CD14-positive monocyte (primary cell): ENCODE data around the gene ANGPTL8. TPM values are rescaled to one million over a fixed set of nuclear protein-coding genes. Genes with fewer than 3 reads are reported as not detected.

Source experiments
- DNase-seq, 3 donors: peaks; one replicate each; pipeline ENCODE4 v3.0.0-alpha.2; 2011 to 2022
- H2AFZ ChIP-seq: 2 replicates; pipeline ENCODE4 v1.6.0; 2012; ENCODE audit warnings: mild to moderate bottlenecking, low read depth, low read length, inconsistent platforms; ENCODE audit not compliant: insufficient read depth, poor library complexity, severe bottlenecking
- H3K27ac ChIP-seq, 2 donors: 1 replicate in 1 of 2; 2 replicates in 1 of 2; pipeline ENCODE4 v1.5.1; 2012 to 2013; ENCODE audit warnings: low read length in 2 of 2, control low read depth in 1 of 2, inconsistent platforms in 1 of 2, low read depth in 1 of 2, mild to moderate bottlenecking in 1 of 2
- H3K27me3 ChIP-seq, 2 donors: one replicate each; pipeline versions ENCODE4 v1.6.0 to v1.6.1; 2011 to 2013; ENCODE audit warnings: low read length in 2 of 2; ENCODE audit not compliant: control insufficient read depth in 2 of 2, insufficient read depth in 2 of 2
- H3K36me3 ChIP-seq, 2 donors: replicated peaks in 1 of 2; 1 replicate in 1 of 2; 2 replicates in 1 of 2; pipeline versions ENCODE4 v1.5.1 to v1.6.1; 2012 to 2013; ENCODE audit warnings: low read length in 2 of 2, control low read depth in 1 of 2, inconsistent platforms in 1 of 2, mild to moderate bottlenecking in 1 of 2; ENCODE audit not compliant: insufficient read depth in 2 of 2, control insufficient read depth in 1 of 2
- H3K4me1 ChIP-seq, 2 donors: 1 replicate in 1 of 2; 2 replicates in 1 of 2; pipeline versions ENCODE4 v1.5.1 to v1.6.1; 2012 to 2013; ENCODE audit warnings: low read length in 2 of 2, control low read depth in 1 of 2, inconsistent platforms in 1 of 2, mild to moderate bottlenecking in 1 of 2, moderate library complexity in 1 of 2; ENCODE audit not compliant: insufficient read depth in 2 of 2, control insufficient read depth in 1 of 2
- H3K4me2 ChIP-seq: replicated peaks from 2 replicates; pipeline ENCODE3; 2012; ENCODE audit warnings: low read length, moderate library complexity, mild to moderate bottlenecking; ENCODE audit not compliant: poor library complexity, severe bottlenecking; ENCODE audit errors: extremely low read depth
- H3K4me3 ChIP-seq, 3 experiments: fragments of 200-600 bp in 1 of 3; sonication (generic) in 1 of 3; replicated peaks in 1 of 3; 1 replicate in 2 of 3; 2 replicates in 1 of 3; pipeline ENCODE4 v1.5.1; 2011 to 2013; ENCODE audit warnings: low read length in 3 of 3, mild to moderate bottlenecking in 3 of 3, control low read depth in 2 of 3, low read depth in 2 of 3, inconsistent platforms in 1 of 3, moderate library complexity in 1 of 3
- H3K79me2 ChIP-seq: 2 replicates; pipeline ENCODE4 v1.6.0; 2012; ENCODE audit warnings: mild to moderate bottlenecking, control low read depth, inconsistent platforms, low read length, moderate library complexity; ENCODE audit not compliant: insufficient read depth
- H3K9ac ChIP-seq: 2 replicates; pipeline ENCODE4 v1.6.0; 2017; ENCODE audit warnings: low read length, mild to moderate bottlenecking; ENCODE audit not compliant: insufficient read depth, poor library complexity, severe bottlenecking
- H3K9me3 ChIP-seq, 2 donors: replicated peaks in 1 of 2; 1 replicate in 1 of 2; 2 replicates in 1 of 2; pipeline versions ENCODE4 v1.5.1 to v1.6.1; 2012 to 2013; ENCODE audit warnings: low read length in 2 of 2, control low read depth in 1 of 2; ENCODE audit not compliant: control insufficient read depth in 1 of 2, insufficient read depth in 1 of 2
- H4K20me1 ChIP-seq: 2 replicates; pipeline ENCODE4 v1.6.0; 2012; ENCODE audit warnings: mild to moderate bottlenecking, low read length, control low read depth, moderate library complexity; ENCODE audit not compliant: insufficient read depth
- H3K27ac Mint-ChIP-seq, 7 donors: one replicate each; pipeline ENCODE4 v1.8.0; 2020; ENCODE audit warnings: mild to moderate bottlenecking in 7 of 7, mixed read lengths in 7 of 7, moderate library complexity in 6 of 7, inconsistent platforms in 2 of 7
- H3K27me3 Mint-ChIP-seq, 3 donors: one replicate each; pipeline ENCODE4 v1.8.0; 2021 to 2022; ENCODE audit warnings: low read depth in 3 of 3, mild to moderate bottlenecking in 3 of 3, mixed read lengths in 3 of 3, moderate library complexity in 3 of 3, inconsistent platforms in 1 of 3
- H3K36me3 Mint-ChIP-seq, 2 donors: one replicate each; pipeline ENCODE4 v1.8.0; 2020; ENCODE audit warnings: mixed read lengths in 2 of 2, inconsistent platforms in 1 of 2, mild to moderate bottlenecking in 1 of 2
- H3K4me1 Mint-ChIP-seq: one replicate; pipeline ENCODE4 v1.8.0; 2020; ENCODE audit warnings: mild to moderate bottlenecking, mixed read lengths
- H3K4me3 Mint-ChIP-seq, 2 donors: one replicate each; pipeline ENCODE4 v1.8.0; 2020; ENCODE audit warnings: mild to moderate bottlenecking in 2 of 2, mixed read lengths in 2 of 2, moderate library complexity in 1 of 2
- H3K9me3 Mint-ChIP-seq, 7 donors: one replicate each; pipeline ENCODE4 v1.8.0; 2020 to 2022; ENCODE audit warnings: mixed read lengths in 7 of 7, mild to moderate bottlenecking in 6 of 7, moderate library complexity in 6 of 7, inconsistent platforms in 2 of 7
- WGBS: methylation state at CpG from one replicate; pipeline ENCODE4 v1.1.5; 2013; ENCODE audit warnings: missing lambda C conversion rate; ENCODE audit not compliant: insufficient coverage; 5-methylcytosine and 5-hydroxymethylcytosine counted together
- intact Hi-C, 2 donors: fragments of 100-400 bp; cut with micrococcal nuclease; formaldehyde crosslinking; loops; one replicate each; pipeline versions ENCODE4 v1.15.0 to v1.15.1; 2023
- polyA plus RNA-seq, 3 donors: library from polyadenylated mRNA; depleted of rRNA in 1 of 3; unstranded in 2 of 3; stranded (reverse) in 1 of 3; fragments of 300-500 nt in 2 of 3; fragments of >200 nt in 1 of 3; fragmentation: Illumina TruSeq in 2 of 3; gene quantifications; 1 replicate in 2 of 3; 2 replicates in 1 of 3; pipeline ENCODE4 v1.2.3, GENCODE V29; 2012 to 2021
- TF ChIP-seq, protein P1 (sequence below): fragments of 200-600 bp; IDR thresholded peaks from one replicate; pipeline ENCODE4 v1.8.0; 2022; ENCODE audit warnings: antibody characterized with exemption, mild to moderate bottlenecking

The ANGPTL8 gene
- polyA plus RNA-seq, 3 donors = not detected

- no peak overlapping the region for H3K27ac Mint-ChIP-seq
- peak overlapping the region in 1 of 2 donors; percentile 65 for H3K4me3 Mint-ChIP-seq
- TF ChIP-seq, protein P1, sequence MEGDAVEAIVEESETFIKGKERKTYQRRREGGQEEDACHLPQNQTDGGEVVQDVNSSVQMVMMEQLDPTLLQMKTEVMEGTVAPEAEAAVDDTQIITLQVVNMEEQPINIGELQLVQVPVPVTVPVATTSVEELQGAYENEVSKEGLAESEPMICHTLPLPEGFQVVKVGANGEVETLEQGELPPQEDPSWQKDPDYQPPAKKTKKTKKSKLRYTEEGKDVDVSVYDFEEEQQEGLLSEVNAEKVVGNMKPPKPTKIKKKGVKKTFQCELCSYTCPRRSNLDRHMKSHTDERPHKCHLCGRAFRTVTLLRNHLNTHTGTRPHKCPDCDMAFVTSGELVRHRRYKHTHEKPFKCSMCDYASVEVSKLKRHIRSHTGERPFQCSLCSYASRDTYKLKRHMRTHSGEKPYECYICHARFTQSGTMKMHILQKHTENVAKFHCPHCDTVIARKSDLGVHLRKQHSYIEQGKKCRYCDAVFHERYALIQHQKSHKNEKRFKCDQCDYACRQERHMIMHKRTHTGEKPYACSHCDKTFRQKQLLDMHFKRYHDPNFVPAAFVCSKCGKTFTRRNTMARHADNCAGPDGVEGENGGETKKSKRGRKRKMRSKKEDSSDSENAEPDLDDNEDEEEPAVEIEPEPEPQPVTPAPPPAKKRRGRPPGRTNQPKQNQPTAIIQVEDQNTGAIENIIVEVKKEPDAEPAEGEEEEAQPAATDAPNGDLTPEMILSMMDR = no peak
- no peak overlapping the region for H3K27ac ChIP-seq
- no peaks in the 10 kb centered on the region for H3K79me2 ChIP-seq
- WGBS = 92% methylated on average over 6 of the region's 10 CpGs
- H4K20me1 ChIP-seq = no peaks in the 10 kb centered on the region
- H3K36me3 ChIP-seq = no peaks in the 10 kb centered on the region
- H3K4me3 ChIP-seq = no peak overlapping the region
- H3K4me1 Mint-ChIP-seq = peaks cover 2% of the 10 kb centered on the region
- no peak for DNase-seq
- peaks cover 72 to 91% (median 78%) of the 10 kb centered on the region in 3 donors for H3K27me3 Mint-ChIP-seq
- peaks cover 2% of the 10 kb centered on the region in 2 donors for H3K4me1 ChIP-seq
- H3K36me3 Mint-ChIP-seq = no peaks in the 10 kb centered on the region
- no peaks in the 10 kb centered on the region for H3K9me3 ChIP-seq
- peaks cover 0 to 12% (median 6%) of the 10 kb centered on the region in 7 donors for H3K9me3 Mint-ChIP-seq
- intact Hi-C loops = no loop called here
- H2AFZ ChIP-seq = no peak overlapping the region
- no peak overlapping the region for H3K9ac ChIP-seq
- H3K27me3 ChIP-seq = peaks cover 11 to 59% of the 10 kb centered on the region in 2 donors
- no peak overlapping the region for H3K4me2 ChIP-seq
Observed at GRCh38 chr19:11267316-11268085, 28.1 kb downstream of the ANGPTL8 start.

DNA sequence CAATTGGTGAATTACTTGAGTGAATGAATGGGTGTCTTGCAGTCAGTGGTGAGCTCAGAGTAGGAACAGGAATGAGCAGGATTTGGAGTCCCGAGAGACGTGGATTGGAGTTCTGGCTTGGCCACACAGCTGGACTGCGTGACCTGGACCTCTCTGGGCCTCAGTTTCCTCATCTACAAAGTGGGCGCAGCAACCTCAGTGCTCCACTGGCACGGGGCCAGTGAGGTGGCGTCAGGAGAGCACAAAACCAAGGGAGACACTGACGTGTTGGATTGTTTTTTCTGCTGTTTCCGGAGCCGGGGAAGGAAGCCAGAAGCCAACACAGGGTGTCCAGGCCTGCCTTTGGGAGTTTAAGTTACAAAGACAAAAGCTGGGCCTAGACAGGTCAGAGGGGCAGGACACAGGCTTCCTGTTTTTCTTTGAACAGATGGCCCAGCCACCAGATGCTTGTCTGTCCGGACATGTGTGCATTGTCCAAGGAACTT, 29.4 kb downstream of the ANGPTL8 start:
- intact Hi-C loops = no loop called here
- Histone ChIP-seq H3K4me3 (no peak overlapping the region), H3K27ac (no peak overlapping the region), H3K36me3 (no peaks in the 10 kb centered on the region), H3K4me1 (no peaks in the 10 kb centered on the region), H3K9me3 (no peaks in the 10 kb centered on the region), H3K4me2 (no peak overlapping the region), H4K20me1 (no peaks in the 10 kb centered on the region), H3K27me3 (peaks cover 0 to 54% of the 10 kb centered on the region in 2 donors), H3K9ac (no peak overlapping the region), H3K79me2 (no peaks in the 10 kb centered on the region), H2AFZ (peak overlapping the region; percentile 10)
- Mint-ChIP-seq H3K9me3 (peaks cover 0 to 9% (median 0%) of the 10 kb centered on the region in 7 donors), H3K27ac (no peak overlapping the region), H3K36me3 (no peaks in the 10 kb centered on the region), H3K27me3 (peaks cover 62 to 88% (median 72%) of the 10 kb centered on the region in 3 donors), H3K4me1 (no peaks in the 10 kb centered on the region), H3K4me3 (peak overlapping the region in 1 of 2 donors; percentile 65)
- TF ChIP-seq, protein P1 = no peak
- DNase-seq = no peak
- 27% methylated on average over 9 of the region's 10 CpGs for WGBS
